Measurements from ENCODE around the gene VENTX. TPM values are rescaled to one million over a fixed set of nuclear protein-coding genes. Genes with fewer than 3 reads are reported as not detected.

VENTX gene
- total and polyA plus RNA-seq, 2 donors (not counting 3 experiments of a cell fraction or from before 2014, with no cell fraction given), result not detected

DNA sequence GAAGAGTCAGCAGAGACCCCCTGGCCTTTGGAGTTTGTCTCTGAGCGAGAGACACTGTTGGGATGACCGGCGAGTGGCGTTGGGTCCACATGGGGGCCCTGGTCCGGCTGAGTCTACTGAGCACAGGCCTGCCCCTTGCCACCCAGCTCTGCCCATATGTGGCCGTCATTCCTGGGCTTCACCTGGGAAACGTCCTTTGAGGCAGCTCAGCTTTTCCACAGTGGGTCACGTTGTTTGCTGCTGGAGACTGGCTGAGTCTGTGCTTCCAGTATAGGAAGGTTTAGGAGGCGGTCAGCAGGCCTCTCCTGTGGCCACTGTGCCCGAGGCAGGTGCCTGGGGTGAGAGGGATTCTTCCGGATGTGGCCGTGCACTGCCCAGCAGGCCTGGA, 21.9 kb downstream of the VENTX start:
- Histone ChIP-seq H3K4me3 (replicated peaks in 1 of 3; ENCODE audit: insufficient read depth in 1 of 3, low read depth in 1 of 3, low read length in 3 of 3) (no peak overlapping the region), H4K20me1 (replicated peaks; ENCODE audit: control insufficient read depth, extremely low read depth, insufficient read depth, low read length) (no peaks in the 10 kb centered on the region), H3K27ac (ENCODE audit: insufficient read depth, low read depth, low read length) (no peak overlapping the region), H3K4me2 (ENCODE audit: insufficient read depth, low read length) (no peak overlapping the region), H2AFZ (ENCODE audit: low read depth, low read length) (no peak overlapping the region), H3K79me2 (ENCODE audit: control insufficient read depth, insufficient read depth, low read length) (no peaks in the 10 kb centered on the region), H3K9ac (replicated peaks; ENCODE audit: extremely low read depth, insufficient read depth, low read length) (no peak overlapping the region), H3K27me3 (ENCODE audit: control insufficient read depth in 2 of 2, insufficient read depth in 2 of 2, low read length in 2 of 2) (peaks cover 0 to 4% of the 10 kb centered on the region in 2 experiments), H3K4me1 (ENCODE audit: control insufficient read depth, extremely low read depth, insufficient read depth, low read length) (peaks cover 26% of the 10 kb centered on the region), H3K9me3 (replicated peaks; ENCODE audit: control insufficient read depth, insufficient read depth, low read length) (no peaks in the 10 kb centered on the region), H3K9me1 (replicated peaks; ENCODE audit: control insufficient read depth, extremely low read depth, insufficient read depth, low read length) (no peaks in the 10 kb centered on the region), H3K36me3 (ENCODE audit: control insufficient read depth in 2 of 2, extremely low read depth in 1 of 2, insufficient read depth in 2 of 2, low read length in 2 of 2) (no peaks in the 10 kb centered on the region)
- POLR2A ChIA-PET, result no interaction called here
- TF ChIP-seq EZH2 (IDR thresholded peaks at IDR 0.05; ENCODE audit: borderline replicate concordance, low read depth, low read length, severe bottlenecking) (no peak), JUN (IDR thresholded peaks at IDR 0.05; ENCODE audit: borderline replicate concordance, insufficient read depth, insufficient read length, low read depth) (no peak), GATA2 (IDR thresholded peaks at IDR 0.05; ENCODE audit: insufficient read depth, insufficient read length, low read depth, low read length) (no peak), POLR2A (IDR thresholded peaks at IDR 0.05; ENCODE audit: low read depth, low read length) (no peak), MYC (IDR thresholded peaks at IDR 0.05; ENCODE audit: low read depth, low read length) (no peak), FOS (IDR thresholded peaks at IDR 0.05; ENCODE audit: borderline replicate concordance, insufficient read depth, low read length) (no peak), POLR2AphosphoS5 (IDR thresholded peaks at IDR 0.05; ENCODE audit: insufficient read depth, low read depth, low read length) (no peak)
- TF ChIP-seq, protein P1, sequence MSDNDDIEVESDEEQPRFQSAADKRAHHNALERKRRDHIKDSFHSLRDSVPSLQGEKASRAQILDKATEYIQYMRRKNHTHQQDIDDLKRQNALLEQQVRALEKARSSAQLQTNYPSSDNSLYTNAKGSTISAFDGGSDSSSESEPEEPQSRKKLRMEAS (IDR thresholded peaks at IDR 0.05; ENCODE audit: insufficient read depth, insufficient read length), result no peak
- TF ChIP-seq, protein P2, sequence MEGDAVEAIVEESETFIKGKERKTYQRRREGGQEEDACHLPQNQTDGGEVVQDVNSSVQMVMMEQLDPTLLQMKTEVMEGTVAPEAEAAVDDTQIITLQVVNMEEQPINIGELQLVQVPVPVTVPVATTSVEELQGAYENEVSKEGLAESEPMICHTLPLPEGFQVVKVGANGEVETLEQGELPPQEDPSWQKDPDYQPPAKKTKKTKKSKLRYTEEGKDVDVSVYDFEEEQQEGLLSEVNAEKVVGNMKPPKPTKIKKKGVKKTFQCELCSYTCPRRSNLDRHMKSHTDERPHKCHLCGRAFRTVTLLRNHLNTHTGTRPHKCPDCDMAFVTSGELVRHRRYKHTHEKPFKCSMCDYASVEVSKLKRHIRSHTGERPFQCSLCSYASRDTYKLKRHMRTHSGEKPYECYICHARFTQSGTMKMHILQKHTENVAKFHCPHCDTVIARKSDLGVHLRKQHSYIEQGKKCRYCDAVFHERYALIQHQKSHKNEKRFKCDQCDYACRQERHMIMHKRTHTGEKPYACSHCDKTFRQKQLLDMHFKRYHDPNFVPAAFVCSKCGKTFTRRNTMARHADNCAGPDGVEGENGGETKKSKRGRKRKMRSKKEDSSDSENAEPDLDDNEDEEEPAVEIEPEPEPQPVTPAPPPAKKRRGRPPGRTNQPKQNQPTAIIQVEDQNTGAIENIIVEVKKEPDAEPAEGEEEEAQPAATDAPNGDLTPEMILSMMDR (IDR thresholded peaks at IDR 0.05; ENCODE audit: extremely low read depth in 1 of 2, insufficient read depth in 1 of 2, low read depth in 1 of 2, low read length in 2 of 2), result no peak
- no peak for DNase-seq (ENCODE audit: low read depth, low spot score)
- dilution Hi-C loops (cut with MboI; ENCODE audit: extremely low pct_ligation_motif_present, low sequenced_read_pairs), result no loop called here
- BruUV-seq (replicated peaks), result no TSS peak
- CTCF ChIA-PET, result interaction anchor here (1.0 to 2.4 kb wide), 4 partner anchors 13 to 605 kb away, joined by 3 to 9 read pairs (median 4); no protein-coding TSS in a partner anchor
- no peak for FAIRE-seq
- intact Hi-C loops (cut with micrococcal nuclease), result loop anchor here (1.0 kb wide), 2 partner anchors 34 to 48 kb away; no protein-coding TSS in a partner anchor

All from endothelial cell of umbilical vein (primary cell).